HEK293 (cell line): Measurements from ENCODE around the gene RNU11.

ENCODE experiments used
- KLF10 ChIP-seq: fragments of 450-650 bp; IDR thresholded peaks from 2 replicates; pipeline ENCODE4 v1.5.1; 2018; ENCODE audit warnings: missing biosample characterization, mild to moderate bottlenecking, missing genetic modification characterization
- KLF7 ChIP-seq: fragments of 450-650 bp; formaldehyde crosslinking; IDR thresholded peaks from 2 replicates; pipeline ENCODE4 v1.5.1; 2016; ENCODE audit warnings: missing biosample characterization, missing genetic modification characterization, borderline replicate concordance
- KLF8 ChIP-seq: fragments of 450-650 bp; formaldehyde crosslinking; IDR thresholded peaks from 2 replicates; pipeline ENCODE4 v1.5.1; 2016; ENCODE audit warnings: missing biosample characterization, missing genetic modification characterization
- ZBTB21 ChIP-seq: fragments of 450-650 bp; formaldehyde crosslinking; IDR thresholded peaks from 2 replicates; pipeline ENCODE4 v1.5.1; 2017; ENCODE audit warnings: missing biosample characterization, missing genetic modification characterization
- ZFP37 ChIP-seq: fragments of 450-650 bp; formaldehyde crosslinking; IDR thresholded peaks from 2 replicates; pipeline ENCODE4 v1.5.1; 2016; ENCODE audit warnings: missing biosample characterization, missing genetic modification characterization
- ZFP41 ChIP-seq: fragments of 450-650 bp; formaldehyde crosslinking; IDR thresholded peaks from 2 replicates; pipeline ENCODE4 v1.5.1; 2016; ENCODE audit warnings: missing biosample characterization, missing genetic modification characterization, borderline replicate concordance
- ZIC2 ChIP-seq: fragments of 450-650 bp; formaldehyde crosslinking; IDR thresholded peaks from 2 replicates; pipeline ENCODE4 v1.5.1; 2016; ENCODE audit warnings: missing biosample characterization, missing genetic modification characterization
- ZNF114 ChIP-seq: fragments of 450-650 bp; formaldehyde crosslinking; IDR thresholded peaks from 2 replicates; pipeline ENCODE4 v1.5.0; 2017; ENCODE audit warnings: missing biosample characterization, missing genetic modification characterization
- ZNF140 ChIP-seq: fragments of 450-650 bp; formaldehyde crosslinking; IDR thresholded peaks from 2 replicates; pipeline ENCODE4 v1.5.1; 2016; ENCODE audit warnings: missing biosample characterization, missing genetic modification characterization
- ZNF146 ChIP-seq: fragments of 450-650 bp; formaldehyde crosslinking; IDR thresholded peaks from 2 replicates; pipeline ENCODE4 v1.5.1; 2016; ENCODE audit warnings: missing biosample characterization, missing genetic modification characterization
- ZNF169 ChIP-seq: fragments of 450-650 bp; formaldehyde crosslinking; IDR thresholded peaks from 2 replicates; pipeline ENCODE4 v1.5.1; 2016; ENCODE audit warnings: missing biosample characterization, missing genetic modification characterization
- ZNF184 ChIP-seq: fragments of 450-650 bp; IDR thresholded peaks from 2 replicates; pipeline ENCODE4 v1.5.1; 2018; ENCODE audit warnings: missing biosample characterization, mild to moderate bottlenecking, missing genetic modification characterization
- ZNF211 ChIP-seq: fragments of 450-650 bp; formaldehyde crosslinking; IDR thresholded peaks from 2 replicates; pipeline ENCODE4 v1.5.1; 2016; ENCODE audit warnings: low read depth, missing biosample characterization, missing genetic modification characterization
- ZNF214 ChIP-seq: fragments of 450-650 bp; formaldehyde crosslinking; IDR thresholded peaks from 2 replicates; pipeline ENCODE4 v1.5.1; 2017; ENCODE audit warnings: missing biosample characterization, mild to moderate bottlenecking, missing genetic modification characterization, borderline replicate concordance
- ZNF248 ChIP-seq: fragments of 450-650 bp; formaldehyde crosslinking; IDR thresholded peaks from 2 replicates; pipeline ENCODE4 v1.5.1; 2017; ENCODE audit warnings: missing biosample characterization, missing genetic modification characterization
- ZNF394 ChIP-seq: fragments of 450-650 bp; formaldehyde crosslinking; IDR thresholded peaks from 2 replicates; pipeline ENCODE4 v1.5.1; 2016; ENCODE audit warnings: missing biosample characterization, missing genetic modification characterization, mild to moderate bottlenecking, moderate library complexity, borderline replicate concordance
- ZNF416 ChIP-seq: fragments of 450-650 bp; formaldehyde crosslinking; IDR thresholded peaks from 2 replicates; pipeline ENCODE4 v1.5.1; 2016; ENCODE audit warnings: missing biosample characterization, missing genetic modification characterization
- ZNF473 ChIP-seq: fragments of 450-650 bp; formaldehyde crosslinking; IDR thresholded peaks from 2 replicates; pipeline ENCODE4 v1.5.1; 2017; ENCODE audit warnings: missing biosample characterization, missing genetic modification characterization
- ZNF48 ChIP-seq: fragments of 450-650 bp; formaldehyde crosslinking; IDR thresholded peaks from 2 replicates; pipeline ENCODE4 v1.5.1; 2016; ENCODE audit warnings: missing biosample characterization, missing genetic modification characterization
- ZNF544 ChIP-seq: fragments of 450-650 bp; formaldehyde crosslinking; IDR thresholded peaks from 2 replicates; pipeline ENCODE4 v1.5.0; 2017; ENCODE audit warnings: missing biosample characterization, missing genetic modification characterization
- ZNF585B ChIP-seq: fragments of 450-650 bp; formaldehyde crosslinking; IDR thresholded peaks from 2 replicates; pipeline ENCODE4 v1.5.1; 2016; ENCODE audit warnings: missing biosample characterization, missing genetic modification characterization
- ZNF621 ChIP-seq: fragments of 450-650 bp; formaldehyde crosslinking; IDR thresholded peaks from 2 replicates; pipeline ENCODE4 v1.5.1; 2017; ENCODE audit warnings: missing biosample characterization, missing genetic modification characterization
- ZNF670 ChIP-seq: fragments of 450-650 bp; formaldehyde crosslinking; IDR thresholded peaks from 2 replicates; pipeline ENCODE4 v1.5.1; 2016; ENCODE audit warnings: missing biosample characterization, missing genetic modification characterization, low read depth
- ZNF747 ChIP-seq: fragments of 450-650 bp; formaldehyde crosslinking; IDR thresholded peaks from 2 replicates; pipeline ENCODE4 v1.5.1; 2016; ENCODE audit warnings: missing biosample characterization, missing genetic modification characterization
- ZNF768 ChIP-seq: fragments of 450-650 bp; formaldehyde crosslinking; IDR thresholded peaks from 2 replicates; pipeline ENCODE4 v1.5.1; 2018; ENCODE audit warnings: missing biosample characterization, mild to moderate bottlenecking, missing genetic modification characterization
- TF ChIP-seq, protein P1 (sequence below): fragments of 450-650 bp; formaldehyde crosslinking; IDR thresholded peaks from 2 replicates; pipeline ENCODE4 v1.5.0; 2017; ENCODE audit warnings: missing biosample characterization, missing genetic modification characterization, borderline replicate concordance
- TF ChIP-seq, protein P2 (sequence below): fragments of 450-650 bp; formaldehyde crosslinking; IDR thresholded peaks from 2 replicates; pipeline ENCODE4 v1.5.1; 2016; ENCODE audit warnings: missing biosample characterization, missing genetic modification characterization
- TF ChIP-seq, protein P3 (sequence below): fragments of 450-650 bp; formaldehyde crosslinking; IDR thresholded peaks from 2 replicates; pipeline ENCODE4 v1.5.1; 2016; ENCODE audit warnings: missing biosample characterization, missing genetic modification characterization
- TF ChIP-seq, protein P4 (sequence below): fragments of 450-650 bp; formaldehyde crosslinking; IDR thresholded peaks from 2 replicates; pipeline ENCODE4 v1.5.1; 2016; ENCODE audit warnings: missing biosample characterization, missing genetic modification characterization
- TF ChIP-seq, protein P5 (sequence below): fragments of 450-650 bp; formaldehyde crosslinking; IDR thresholded peaks from 2 replicates; pipeline ENCODE4 v1.5.1; 2017; ENCODE audit warnings: missing biosample characterization, missing genetic modification characterization

RNU11 gene

DNA sequence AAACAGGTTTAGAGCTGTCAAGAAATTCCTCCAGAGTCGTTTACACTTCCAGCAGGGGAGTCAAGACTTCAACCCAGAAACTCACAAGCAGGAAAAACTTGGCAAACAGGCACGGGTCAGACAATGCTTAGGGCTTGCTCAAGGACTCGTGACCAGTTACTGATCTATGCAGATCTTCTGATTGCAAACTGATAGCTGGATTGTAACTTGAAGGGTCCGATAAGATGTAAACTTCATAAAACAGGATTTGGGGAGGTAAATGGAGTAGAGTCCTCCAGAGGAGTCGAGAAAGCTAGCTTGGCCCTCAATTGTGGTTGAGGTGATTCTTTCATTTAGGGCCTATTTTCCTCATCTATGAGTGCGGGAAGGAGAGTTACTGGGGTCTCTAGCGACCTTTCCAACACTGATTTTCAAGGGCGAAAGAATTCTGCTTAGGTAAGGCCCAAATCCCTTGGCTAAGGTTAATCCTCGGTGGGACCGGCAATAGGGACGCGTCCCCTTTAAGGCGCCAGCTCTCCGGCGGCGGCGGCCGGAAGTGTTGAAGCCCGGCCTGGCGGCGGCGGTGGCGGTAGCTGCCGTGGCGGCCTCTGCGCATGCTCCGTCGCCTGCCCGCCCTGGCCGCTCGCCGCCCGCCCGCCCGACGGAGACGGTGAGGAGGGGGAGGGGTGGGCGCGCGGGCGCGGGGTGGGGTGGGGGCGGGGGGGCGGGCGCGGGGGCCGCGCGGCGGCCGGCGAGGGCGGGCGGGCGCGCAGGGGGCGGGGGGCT, 20.0 kb downstream of the RNU11 start, which contains the start of gene GMEB1 (continued):
- TF ChIP-seq, protein P1, sequence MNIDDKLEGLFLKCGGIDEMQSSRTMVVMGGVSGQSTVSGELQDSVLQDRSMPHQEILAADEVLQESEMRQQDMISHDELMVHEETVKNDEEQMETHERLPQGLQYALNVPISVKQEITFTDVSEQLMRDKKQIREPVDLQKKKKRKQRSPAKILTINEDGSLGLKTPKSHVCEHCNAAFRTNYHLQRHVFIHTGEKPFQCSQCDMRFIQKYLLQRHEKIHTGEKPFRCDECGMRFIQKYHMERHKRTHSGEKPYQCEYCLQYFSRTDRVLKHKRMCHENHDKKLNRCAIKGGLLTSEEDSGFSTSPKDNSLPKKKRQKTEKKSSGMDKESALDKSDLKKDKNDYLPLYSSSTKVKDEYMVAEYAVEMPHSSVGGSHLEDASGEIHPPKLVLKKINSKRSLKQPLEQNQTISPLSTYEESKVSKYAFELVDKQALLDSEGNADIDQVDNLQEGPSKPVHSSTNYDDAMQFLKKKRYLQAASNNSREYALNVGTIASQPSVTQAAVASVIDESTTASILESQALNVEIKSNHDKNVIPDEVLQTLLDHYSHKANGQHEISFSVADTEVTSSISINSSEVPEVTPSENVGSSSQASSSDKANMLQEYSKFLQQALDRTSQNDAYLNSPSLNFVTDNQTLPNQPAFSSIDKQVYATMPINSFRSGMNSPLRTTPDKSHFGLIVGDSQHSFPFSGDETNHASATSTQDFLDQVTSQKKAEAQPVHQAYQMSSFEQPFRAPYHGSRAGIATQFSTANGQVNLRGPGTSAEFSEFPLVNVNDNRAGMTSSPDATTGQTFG (tag by site-specific recombination), result no peak
- TF ChIP-seq ZNF670 (tag by site-specific recombination), result no peak
- TF ChIP-seq KLF10 (tag by site-specific recombination), result peak; percentile 14; the same call in 1 of the 2 replicates
- TF ChIP-seq ZNF416, result no peak
- TF ChIP-seq ZNF544 (tag by site-specific recombination), result no peak
- no peak for TF ChIP-seq ZBTB21 (tag by site-specific recombination)
- no peak for TF ChIP-seq ZFP41 (tag by site-specific recombination)
- TF ChIP-seq ZNF211 (tag by site-specific recombination), result no peak
- TF ChIP-seq, protein P2, sequence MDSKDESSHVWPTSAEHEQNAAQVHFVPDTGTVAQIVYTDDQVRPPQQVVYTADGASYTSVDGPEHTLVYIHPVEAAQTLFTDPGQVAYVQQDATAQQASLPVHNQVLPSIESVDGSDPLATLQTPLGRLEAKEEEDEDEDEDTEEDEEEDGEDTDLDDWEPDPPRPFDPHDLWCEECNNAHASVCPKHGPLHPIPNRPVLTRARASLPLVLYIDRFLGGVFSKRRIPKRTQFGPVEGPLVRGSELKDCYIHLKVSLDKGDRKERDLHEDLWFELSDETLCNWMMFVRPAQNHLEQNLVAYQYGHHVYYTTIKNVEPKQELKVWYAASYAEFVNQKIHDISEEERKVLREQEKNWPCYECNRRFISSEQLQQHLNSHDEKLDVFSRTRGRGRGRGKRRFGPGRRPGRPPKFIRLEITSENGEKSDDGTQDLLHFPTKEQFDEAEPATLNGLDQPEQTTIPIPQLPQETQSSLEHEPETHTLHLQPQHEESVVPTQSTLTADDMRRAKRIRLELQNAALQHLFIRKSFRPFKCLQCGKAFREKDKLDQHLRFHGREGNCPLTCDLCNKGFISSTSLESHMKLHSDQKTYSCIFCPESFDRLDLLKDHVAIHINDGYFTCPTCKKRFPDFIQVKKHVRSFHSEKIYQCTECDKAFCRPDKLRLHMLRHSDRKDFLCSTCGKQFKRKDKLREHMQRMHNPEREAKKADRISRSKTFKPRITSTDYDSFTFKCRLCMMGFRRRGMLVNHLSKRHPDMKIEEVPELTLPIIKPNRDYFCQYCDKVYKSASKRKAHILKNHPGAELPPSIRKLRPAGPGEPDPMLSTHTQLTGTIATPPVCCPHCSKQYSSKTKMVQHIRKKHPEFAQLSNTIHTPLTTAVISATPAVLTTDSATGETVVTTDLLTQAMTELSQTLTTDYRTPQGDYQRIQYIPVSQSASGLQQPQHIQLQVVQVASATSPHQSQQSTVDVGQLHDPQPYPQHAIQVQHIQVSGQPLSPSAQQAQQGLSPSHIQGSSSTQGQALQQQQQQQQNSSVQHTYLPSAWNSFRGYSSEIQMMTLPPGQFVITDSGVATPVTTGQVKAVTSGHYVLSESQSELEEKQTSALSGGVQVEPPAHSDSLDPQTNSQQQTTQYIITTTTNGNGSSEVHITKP, result peak; percentile 64
- TF ChIP-seq, protein P3, sequence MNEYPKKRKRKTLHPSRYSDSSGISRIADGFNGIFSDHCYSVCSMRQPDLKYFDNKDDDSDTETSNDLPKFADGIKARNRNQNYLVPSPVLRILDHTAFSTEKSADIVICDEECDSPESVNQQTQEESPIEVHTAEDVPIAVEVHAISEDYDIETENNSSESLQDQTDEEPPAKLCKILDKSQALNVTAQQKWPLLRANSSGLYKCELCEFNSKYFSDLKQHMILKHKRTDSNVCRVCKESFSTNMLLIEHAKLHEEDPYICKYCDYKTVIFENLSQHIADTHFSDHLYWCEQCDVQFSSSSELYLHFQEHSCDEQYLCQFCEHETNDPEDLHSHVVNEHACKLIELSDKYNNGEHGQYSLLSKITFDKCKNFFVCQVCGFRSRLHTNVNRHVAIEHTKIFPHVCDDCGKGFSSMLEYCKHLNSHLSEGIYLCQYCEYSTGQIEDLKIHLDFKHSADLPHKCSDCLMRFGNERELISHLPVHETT, result no peak
- no peak for TF ChIP-seq ZNF585B (tag by site-specific recombination)
- TF ChIP-seq ZNF747 (tag by site-specific recombination), result no peak
- TF ChIP-seq ZNF473 (tag by site-specific recombination), result no peak
- TF ChIP-seq ZNF140 (tag by site-specific recombination), result no peak
- TF ChIP-seq ZNF394 (tag by site-specific recombination), result no peak; the same call in 1 of the 2 replicates
- no peak for TF ChIP-seq ZNF48 (tag by site-specific recombination)
- TF ChIP-seq ZIC2 (tag by site-specific recombination), result no peak
- TF ChIP-seq, protein P4, sequence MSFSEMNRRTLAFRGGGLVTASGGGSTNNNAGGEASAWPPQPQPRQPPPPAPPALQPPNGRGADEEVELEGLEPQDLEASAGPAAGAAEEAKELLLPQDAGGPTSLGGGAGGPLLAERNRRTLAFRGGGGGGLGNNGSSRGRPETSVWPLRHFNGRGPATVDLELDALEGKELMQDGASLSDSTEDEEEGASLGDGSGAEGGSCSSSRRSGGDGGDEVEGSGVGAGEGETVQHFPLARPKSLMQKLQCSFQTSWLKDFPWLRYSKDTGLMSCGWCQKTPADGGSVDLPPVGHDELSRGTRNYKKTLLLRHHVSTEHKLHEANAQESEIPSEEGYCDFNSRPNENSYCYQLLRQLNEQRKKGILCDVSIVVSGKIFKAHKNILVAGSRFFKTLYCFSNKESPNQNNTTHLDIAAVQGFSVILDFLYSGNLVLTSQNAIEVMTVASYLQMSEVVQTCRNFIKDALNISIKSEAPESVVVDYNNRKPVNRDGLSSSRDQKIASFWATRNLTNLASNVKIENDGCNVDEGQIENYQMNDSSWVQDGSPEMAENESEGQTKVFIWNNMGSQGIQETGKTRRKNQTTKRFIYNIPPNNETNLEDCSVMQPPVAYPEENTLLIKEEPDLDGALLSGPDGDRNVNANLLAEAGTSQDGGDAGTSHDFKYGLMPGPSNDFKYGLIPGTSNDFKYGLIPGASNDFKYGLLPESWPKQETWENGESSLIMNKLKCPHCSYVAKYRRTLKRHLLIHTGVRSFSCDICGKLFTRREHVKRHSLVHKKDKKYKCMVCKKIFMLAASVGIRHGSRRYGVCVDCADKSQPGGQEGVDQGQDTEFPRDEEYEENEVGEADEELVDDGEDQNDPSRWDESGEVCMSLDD (tag by site-specific recombination), result no peak
- 0 out of 2 replicates have a peak, but pooled peaks have one; percentile 48 for TF ChIP-seq ZNF184 (tag by site-specific recombination)
- TF ChIP-seq ZNF169 (tag by site-specific recombination), result no peak
- no peak for TF ChIP-seq ZFP37 (tag by site-specific recombination)
- no peak for TF ChIP-seq ZNF621 (tag by site-specific recombination)
- no peak for TF ChIP-seq ZNF768 (tag by site-specific recombination)
- no peak for TF ChIP-seq KLF8 (tag by site-specific recombination)
- TF ChIP-seq KLF7 (tag by site-specific recombination), result no peak
- no peak for TF ChIP-seq ZNF214 (tag by site-specific recombination)
- TF ChIP-seq ZNF248 (tag by site-specific recombination), result no peak
- TF ChIP-seq, protein P5, sequence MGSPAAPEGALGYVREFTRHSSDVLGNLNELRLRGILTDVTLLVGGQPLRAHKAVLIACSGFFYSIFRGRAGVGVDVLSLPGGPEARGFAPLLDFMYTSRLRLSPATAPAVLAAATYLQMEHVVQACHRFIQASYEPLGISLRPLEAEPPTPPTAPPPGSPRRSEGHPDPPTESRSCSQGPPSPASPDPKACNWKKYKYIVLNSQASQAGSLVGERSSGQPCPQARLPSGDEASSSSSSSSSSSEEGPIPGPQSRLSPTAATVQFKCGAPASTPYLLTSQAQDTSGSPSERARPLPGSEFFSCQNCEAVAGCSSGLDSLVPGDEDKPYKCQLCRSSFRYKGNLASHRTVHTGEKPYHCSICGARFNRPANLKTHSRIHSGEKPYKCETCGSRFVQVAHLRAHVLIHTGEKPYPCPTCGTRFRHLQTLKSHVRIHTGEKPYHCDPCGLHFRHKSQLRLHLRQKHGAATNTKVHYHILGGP, result no peak
- no peak for TF ChIP-seq ZNF114 (tag by site-specific recombination)
- no peak for TF ChIP-seq ZNF146 (tag by site-specific recombination)
